GM12873 (cell line): ENCODE results near the gene NKIRAS2.

ENCODE experiments used
- TF ChIP-seq, protein P1 (sequence below): IDR thresholded peaks from 2 replicates; pipeline ENCODE4 v1.5.1; 2012; ENCODE audit warnings: low read depth, mild to moderate bottlenecking, moderate library complexity, low read length, control low read depth; ENCODE audit not compliant: insufficient read depth; ENCODE audit errors: missing control alignments

Gene NKIRAS2

DNA sequence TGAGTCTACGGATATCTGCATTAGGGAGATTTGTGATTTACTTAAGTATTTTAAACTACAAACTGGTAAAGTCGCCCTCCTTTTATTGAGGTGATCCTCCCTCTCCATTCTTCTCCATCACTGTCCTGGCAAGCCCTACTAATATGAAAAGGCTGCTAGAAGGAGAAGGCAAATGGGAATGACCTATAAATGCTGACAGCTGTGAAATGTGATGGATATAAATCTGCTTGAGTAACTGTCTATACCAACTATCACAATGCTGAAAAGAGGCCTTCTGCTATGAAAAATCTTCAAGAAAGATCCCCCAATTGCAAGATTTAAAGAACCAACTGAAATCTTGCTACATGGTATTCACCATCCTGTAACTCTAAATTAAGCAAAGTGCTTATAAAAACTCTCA is 18.2 kb upstream of the NKIRAS2 start:
- TF ChIP-seq, protein P1, sequence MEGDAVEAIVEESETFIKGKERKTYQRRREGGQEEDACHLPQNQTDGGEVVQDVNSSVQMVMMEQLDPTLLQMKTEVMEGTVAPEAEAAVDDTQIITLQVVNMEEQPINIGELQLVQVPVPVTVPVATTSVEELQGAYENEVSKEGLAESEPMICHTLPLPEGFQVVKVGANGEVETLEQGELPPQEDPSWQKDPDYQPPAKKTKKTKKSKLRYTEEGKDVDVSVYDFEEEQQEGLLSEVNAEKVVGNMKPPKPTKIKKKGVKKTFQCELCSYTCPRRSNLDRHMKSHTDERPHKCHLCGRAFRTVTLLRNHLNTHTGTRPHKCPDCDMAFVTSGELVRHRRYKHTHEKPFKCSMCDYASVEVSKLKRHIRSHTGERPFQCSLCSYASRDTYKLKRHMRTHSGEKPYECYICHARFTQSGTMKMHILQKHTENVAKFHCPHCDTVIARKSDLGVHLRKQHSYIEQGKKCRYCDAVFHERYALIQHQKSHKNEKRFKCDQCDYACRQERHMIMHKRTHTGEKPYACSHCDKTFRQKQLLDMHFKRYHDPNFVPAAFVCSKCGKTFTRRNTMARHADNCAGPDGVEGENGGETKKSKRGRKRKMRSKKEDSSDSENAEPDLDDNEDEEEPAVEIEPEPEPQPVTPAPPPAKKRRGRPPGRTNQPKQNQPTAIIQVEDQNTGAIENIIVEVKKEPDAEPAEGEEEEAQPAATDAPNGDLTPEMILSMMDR: no peak

DNA sequence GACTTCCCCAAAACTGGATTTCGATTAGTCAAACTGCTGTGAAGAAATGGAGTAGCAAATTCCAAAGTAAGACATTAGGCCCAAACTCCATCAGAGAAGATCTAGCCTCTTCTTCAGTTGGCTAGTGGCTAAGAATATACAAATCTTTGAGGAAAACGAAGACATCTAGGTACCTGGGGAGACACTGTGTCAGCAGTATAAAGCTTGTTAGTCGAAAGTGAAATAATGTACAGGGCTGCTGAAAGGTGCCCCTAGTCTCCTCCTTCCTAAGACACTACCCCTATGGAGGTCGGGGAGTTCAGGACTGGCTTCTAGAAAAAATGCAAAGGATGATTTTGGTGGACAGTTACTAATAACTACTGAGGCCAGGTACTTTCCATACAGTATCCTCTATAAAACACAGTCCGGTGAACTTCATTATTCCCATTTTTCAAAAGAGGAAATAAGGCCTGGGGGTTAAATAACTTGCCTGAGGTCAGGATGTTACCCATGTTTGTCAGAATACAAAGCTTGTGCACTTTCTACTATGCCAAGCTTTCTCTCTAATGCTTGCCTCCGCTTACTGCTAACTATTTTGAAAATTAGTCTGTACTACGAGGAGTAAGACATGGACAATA is 17.6 kb upstream of the NKIRAS2 start:
- TF ChIP-seq, protein P1: no peak

DNA sequence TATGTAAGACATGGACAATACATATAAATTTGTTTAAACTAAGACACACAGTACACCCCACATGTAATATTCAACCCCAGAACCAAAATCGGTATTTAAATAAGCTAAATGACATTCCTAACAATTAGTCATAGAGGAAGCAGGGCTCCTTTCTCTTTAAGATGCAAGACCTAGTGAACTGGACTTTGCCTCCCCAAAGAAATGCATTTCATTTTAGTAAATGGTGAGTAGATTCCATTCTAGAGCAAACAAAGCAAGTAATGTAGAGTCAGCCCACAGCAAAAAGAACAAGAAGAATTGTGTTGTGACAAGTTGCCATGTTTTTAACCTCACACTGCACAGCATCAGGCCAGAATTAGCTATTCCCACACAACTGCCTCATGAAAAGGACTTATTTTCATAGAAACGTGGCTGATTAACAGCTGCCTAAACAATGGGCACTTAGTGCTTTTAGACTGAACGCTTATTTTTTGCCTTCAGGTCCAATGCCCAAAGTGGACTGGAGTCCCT is 17.0 kb upstream of the NKIRAS2 start:
- TF ChIP-seq, protein P1: no peak

DNA sequence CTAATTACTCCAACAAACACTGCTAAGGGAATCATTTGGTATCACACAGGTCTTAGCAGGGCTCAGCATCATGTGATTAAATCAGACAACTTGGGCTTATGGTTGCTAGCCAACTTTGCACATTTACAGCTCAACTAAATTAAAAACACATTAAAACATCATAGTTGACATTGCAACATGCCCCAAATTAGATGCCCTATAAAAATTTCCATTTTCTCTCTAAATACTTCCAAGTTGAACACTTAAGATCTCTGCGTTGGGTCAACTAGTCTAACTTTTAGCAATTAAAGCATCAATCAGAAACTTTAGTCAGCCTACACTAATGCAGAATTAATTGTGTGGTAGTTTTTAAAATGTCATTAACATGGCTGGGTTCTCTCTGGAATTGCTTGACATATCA is 14.7 kb upstream of the NKIRAS2 start:
- TF ChIP-seq, protein P1: no peak

DNA sequence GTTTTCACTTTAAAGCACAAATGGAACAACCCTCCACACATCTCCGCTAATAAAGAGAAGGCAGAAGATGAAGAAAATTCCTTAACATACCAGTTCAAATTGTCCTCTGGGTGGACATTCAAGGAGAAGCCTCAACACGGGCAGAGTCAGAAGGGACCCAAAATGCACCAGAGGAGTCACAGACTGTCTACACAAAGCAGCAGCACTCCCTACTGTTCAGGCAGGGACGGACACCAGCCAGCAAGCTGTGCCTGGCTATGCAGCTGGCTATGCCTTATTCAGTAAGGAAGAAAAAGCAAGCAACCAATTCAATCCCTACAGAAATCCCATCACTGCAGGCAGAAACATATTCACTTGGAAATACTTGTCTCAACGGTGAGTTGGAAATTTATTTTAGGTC is 10.7 kb upstream of the NKIRAS2 start:
- TF ChIP-seq, protein P1: peak; percentile 30

DNA sequence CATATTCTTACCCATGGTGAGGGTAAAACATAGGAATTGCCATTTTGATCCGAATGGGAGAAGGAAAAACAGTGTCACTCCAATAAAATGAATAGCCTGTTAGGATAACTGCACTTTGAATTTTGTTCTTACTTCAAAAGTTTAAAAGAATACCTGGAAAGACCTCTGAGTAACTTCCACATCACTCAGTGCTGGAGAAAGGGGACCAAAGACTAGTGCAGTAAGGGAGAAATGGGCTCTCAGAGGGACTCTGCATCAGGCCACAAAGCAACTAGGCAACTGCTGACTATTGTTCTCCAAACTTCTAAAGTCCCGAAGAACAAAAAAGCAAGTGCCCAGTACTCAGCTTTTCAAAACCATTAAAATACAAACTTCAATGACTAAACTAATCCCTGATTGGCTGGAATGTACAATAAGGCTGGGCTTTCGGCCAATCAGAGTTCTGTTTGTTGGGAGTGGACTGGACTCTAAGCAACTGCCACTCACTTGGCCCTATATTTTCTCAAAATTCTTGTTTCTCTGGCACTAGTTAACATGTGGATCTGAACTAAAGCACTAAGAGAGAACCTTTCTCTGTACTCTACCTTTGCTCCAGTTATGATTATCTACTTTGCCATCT is 8.9 kb upstream of the NKIRAS2 start:
- TF ChIP-seq, protein P1: no peak

DNA sequence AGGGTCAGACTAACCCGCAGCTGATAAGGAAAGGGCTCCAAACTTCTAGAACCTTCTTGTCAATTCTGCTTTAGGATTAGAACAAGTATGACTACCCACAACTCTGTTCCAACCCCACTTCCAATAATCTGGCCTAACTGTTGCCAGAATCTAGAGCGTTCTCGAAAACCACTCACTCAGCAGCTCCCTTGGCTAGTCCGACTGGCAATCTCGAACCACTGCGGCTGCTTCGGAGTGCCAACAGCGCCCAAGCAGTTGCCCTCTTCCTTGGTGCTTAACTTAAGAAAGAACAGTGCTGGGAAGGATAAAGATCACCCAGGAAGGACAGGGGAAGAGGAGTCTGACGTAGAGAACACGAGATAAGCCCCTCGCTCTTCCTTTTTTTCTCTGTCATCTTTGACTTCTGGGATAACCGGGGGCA is 3.5 kb upstream of the NKIRAS2 start:
- TF ChIP-seq, protein P1: no peak
